ENCODE results near the gene TYW1B.
"Not testable (repeated sequence)": the region's sequence is repeated elsewhere in the genome, so short reads cannot be mapped to it uniquely, and the experiment has no call there.

The TYW1B gene, protein sequence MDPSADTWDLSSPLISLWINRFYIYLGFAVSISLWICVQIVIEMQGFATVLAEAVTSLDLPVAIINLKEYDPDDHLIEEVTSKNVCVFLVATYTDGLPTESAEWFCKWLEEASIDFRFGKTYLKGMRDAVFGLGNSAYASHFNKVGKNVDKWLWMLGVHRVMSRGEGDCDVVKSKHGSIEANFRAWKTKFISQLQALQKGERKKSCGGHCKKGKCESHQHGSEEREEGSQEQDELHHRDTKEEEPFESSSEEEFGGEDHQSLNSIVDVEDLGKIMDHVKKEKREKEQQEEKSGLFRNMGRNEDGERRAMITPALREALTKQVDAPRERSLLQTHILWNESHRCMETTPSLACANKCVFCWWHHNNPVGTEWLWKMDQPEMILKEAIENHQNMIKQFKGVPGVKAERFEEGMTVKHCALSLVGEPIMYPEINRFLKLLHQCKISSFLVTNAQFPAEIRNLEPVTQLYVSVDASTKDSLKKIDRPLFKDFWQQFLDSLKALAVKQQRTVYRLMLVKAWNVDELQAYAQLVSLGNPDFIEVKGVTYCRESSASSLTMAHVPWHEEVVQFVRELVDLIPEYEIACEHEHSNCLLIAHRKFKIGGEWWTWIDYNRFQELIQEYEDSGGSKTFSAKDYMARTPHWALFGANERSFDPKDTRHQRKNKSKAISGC

DNA sequence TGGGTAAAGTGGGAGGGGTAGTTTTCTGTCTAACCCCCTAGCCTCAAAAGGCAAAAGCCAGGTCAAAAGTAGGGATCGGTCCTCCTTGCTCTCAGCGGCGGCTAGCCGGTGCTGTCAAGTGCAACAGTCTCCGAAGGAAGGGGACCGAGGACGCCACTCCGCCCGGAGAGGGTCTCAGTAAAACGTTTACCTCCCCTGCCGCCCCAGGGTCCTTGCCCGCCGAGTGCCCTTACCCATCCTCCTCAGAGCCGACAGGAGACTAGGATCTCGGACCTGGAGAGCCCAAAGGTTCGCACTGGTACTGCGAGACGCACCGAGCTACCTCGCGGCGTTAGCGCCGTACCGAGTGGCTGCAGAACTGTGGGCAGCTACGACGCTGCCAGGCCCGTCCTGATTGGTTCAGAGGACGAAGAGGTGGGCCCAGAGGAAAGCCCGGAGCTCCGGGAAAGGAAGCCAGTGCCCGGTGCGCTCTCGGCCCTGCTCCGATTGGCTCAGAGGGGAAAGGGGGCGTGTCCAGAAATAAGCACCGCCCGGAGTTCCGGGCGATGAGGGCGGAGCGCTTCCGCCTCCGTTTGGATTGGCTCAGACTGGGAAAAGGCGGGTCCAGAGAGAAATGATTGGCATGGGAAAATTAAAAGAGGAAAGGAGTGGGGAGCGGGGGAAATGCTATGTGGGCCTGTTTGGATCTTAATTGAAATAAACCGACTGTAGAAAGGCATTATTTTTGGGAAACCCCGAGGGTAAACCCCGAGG lies at the start of gene TYW1B:
Gene TYW1B, minus strand, starts transcription at position 362 of the 753 bp plus-strand sequence. Its CDS starts 125 bp downstream, at position 237.
- peak; percentile 99 for DNase-seq

DNA sequence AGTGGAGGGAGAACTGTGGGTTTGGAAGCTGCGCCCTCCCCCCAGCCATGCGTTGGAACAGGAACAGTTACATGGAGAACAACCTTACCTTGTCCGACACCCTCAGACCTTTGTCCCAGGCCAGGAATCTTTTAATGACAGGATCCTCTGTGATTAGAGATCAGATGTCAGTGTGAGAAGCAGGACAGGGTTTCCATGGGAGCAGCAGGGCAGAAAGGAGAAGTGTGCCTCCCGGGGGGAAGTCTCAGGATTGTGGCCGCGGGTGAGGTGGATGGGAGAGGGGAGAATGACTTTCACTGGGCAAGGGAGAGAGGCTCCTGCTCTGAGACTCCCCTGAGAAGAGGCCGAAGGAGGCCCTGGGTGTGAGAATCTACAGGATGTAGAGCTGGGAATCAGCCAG lies 39.6 kb upstream of the TYW1B start:
- not testable (repeated sequence) for DNase-seq

DNA sequence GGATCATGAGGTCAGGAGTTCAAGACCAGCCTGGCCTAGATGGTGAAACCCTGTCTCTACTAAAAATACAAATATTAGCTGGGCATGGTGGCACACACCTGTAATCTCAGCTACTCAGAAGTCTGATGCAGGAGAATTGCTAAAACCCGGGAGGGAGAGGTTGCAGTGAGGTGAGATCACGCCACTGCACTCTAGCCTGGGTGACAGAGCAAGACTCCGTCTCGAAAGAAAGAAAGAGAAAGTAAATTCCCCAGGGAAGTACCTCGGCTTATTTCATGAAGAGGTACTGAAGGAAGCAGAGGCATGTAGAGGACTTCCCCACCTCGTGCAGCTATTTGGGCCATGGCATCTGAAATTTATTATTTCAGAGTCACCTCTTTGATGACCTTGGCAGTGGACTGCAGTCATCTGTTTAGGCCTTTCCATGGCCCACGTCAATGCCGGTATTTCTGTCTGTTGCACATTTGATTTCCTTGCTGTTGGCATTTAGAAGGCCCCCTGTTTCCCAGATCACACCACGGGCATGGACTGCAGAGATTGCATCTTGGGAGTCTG lies 30.9 kb upstream of the TYW1B start:
- not testable (repeated sequence) for DNase-seq

DNA sequence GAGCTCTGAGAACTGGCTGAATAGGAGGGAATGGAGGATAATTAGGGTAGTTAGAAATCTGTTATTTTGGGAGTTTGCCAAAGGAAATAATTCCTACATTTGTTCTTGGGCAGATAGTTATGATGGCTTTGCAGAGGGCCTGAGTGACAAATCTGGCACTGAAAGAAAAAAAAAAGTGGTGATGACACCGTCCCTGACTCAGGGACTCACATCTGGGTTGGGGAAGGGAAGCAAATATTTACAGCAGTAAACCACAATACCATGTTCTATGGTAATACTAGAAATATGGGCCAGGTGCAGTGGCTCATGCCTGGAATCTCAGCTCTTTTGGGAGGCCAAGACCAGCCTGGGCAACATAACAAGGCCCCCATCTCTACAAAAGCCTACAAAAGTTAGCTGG lies 29.9 kb upstream of the TYW1B start:
- not testable (repeated sequence) for DNase-seq

DNA sequence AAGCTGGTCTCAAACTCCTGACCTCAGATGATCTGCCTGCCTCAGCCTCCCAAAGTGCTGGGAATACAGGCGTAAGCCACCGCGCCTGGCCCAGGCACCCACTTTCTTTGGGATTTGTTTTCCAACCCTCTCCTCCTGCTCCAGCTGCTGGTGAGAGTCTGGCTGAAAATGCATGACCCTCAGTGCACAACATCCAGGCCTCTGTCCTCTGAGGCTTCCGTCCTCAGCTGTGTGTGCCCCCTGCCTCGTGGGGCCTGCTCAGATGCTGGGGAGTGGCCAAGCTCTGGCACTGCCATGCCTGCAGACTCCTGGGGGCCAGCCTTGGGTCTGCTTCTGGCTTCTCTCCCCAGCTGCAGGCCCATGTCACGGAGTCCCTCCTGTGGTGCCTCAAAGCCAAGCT lies 27.3 kb upstream of the TYW1B start:
- not testable (repeated sequence) for DNase-seq

DNA sequence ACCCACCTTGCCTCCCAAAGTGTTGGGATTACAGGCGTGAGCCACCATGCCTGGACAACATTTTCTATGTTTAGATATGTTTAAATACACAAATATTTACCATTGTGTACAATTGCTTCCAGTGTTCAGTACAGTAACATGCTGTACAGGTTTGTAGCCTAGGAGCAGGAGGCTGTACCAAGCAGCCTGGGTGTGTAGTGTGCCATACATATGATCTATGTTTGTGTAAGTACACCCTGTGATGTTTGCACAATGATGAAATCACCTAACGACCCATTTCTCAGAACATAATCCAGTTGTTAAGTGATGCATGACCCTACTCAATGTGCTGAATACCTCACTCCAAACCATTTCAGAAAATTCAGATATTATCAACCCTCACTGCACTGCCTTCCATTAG lies 24.9 kb upstream of the TYW1B start:
- not testable (repeated sequence) for DNase-seq

DNA sequence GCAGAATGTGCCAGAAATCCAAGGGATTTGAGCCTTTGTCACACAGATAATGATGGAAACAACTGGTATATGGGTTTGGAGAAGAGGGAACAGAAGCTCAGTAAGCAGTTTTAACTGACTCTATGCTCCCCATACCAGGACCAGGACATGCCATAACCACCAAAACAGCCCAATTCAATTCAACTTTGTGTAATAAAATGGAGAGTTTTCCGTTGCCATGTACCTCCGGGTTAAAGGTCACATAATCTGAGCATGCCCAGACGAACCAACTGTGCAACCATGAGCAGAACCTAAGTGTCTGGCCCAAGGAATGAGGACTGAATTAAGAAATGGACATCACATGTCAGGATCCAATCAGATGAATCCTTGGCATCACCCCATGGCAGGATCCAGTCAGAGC lies 22.7 kb upstream of the TYW1B start:
- DNase-seq = not testable (repeated sequence)

DNA sequence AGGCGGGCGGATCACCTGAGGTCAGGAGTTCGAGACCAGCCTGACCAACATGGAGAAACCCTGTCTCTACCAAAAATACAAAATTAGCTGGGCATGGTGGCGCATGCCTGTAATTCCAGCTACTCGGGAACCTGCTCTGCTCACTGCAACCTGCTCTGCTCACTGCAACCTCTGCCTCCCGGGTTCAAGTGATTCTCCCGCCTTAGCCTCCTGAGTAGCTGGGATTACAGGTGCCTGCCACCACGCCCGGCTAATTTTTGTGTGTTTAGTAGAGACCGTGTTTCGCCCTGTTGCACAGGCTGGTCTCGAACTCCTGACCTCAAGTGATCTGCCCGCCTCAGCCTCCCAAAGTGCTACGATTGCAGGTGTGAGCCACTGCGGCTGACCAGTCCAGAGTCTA lies 16.1 kb upstream of the TYW1B start:
- DNase-seq = not testable (repeated sequence)

DNA sequence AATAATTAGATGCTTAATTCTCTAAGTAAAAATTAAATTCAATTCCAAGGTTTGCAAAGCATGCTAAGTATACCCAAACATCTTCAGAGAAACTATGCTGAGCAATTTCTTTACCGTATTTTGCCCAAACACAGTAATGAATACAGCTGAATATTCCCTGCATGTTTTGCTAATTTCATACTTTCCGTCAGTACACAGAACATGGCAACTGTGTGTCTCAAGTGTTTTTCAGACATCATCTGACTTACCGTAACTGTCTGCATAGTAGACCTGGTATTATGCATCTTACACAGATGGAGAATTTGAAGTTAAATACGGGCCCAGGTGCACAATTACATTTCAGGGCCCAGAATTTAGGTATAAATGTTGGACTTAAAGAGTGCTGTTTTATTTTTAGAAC lies 15.2 kb upstream of the TYW1B start:
- DNase-seq = not testable (repeated sequence)

DNA sequence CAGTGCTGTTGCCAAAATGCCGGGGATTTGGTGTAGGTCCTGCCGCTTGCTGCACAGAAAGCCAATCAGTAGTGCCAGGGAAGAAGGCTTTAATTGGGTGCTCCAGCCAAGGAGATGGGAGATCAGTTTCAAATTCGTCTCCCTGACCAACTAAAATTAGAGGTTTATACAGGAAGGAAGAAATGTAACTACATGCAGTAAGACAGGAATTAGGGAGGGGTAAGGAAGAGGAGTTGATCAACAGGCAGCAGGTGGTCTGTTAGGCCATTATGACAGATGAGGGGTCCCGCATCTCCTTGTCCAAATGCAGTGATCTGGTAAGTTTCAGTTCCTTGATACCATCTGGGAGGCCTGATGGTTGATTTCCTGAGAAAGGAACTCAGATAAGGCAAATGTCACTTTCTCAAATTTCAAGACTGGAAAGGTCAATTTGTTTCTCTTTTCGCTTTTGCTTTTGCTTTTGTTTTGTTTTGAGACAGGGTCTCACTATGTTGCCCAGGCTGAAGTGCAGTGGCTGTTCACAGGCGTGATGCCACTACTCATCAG lies 13.0 kb upstream of the TYW1B start:
- not testable (repeated sequence) for DNase-seq

DNA sequence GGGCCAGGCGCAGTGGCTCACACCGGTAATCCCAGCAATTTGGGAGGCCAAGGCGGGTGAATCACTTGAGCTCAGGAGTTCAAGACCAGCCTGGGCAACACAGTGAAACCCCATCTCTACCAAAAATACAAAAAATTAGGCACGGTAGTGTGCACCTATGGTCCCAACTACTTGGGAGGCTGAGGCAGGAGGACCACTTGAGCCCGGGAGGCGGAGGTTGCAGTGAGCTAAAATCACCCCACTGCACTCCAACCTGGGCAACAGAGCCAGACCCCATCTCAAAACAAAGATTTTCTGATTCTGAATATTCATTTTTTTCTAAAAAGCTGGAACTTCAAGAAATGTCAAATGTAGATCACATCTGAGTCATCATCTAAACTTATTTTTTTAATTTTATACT lies 10.3 kb upstream of the TYW1B start:
- not testable (repeated sequence) for DNase-seq

DNA sequence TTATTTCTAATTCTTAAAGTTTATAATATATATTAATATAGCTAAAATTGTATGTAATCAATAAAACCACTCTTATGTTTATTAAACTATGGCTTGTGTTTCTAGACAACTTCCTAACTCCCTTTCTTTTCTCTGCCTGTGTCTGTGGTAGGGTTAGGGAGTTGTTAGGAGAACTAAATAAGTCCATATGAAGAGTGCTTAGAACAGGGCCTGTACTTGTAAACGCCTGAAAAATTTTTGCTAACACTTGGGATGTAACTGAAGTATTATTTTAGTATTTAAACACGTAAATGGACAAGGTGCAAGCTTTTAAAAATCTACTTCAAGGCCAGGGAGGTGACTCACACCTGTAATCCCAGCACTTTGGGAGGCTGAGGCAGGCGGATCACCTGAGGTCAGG lies 9.3 kb upstream of the TYW1B start:
- DNase-seq = not testable (repeated sequence)

DNA sequence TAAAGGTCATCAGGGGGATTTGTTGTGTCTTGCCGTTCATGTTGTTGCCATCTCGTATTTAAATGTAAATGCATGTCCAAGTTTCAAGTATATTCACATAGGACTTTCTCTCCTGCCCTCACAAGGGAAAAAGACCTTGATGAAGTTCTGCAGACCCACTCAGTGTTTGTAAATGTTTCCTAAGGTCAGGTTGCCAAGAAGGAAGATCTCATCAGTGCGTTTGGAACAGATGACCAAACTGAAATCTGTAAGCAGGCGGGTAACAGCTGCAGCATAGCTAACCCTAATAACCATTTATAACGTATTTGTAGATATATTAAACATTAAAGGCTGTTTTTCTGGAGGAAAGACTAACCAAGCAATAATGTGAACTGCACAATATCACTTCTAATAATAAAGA lies 2.6 kb upstream of the TYW1B start:
- DNase-seq = not testable (repeated sequence)

DNA sequence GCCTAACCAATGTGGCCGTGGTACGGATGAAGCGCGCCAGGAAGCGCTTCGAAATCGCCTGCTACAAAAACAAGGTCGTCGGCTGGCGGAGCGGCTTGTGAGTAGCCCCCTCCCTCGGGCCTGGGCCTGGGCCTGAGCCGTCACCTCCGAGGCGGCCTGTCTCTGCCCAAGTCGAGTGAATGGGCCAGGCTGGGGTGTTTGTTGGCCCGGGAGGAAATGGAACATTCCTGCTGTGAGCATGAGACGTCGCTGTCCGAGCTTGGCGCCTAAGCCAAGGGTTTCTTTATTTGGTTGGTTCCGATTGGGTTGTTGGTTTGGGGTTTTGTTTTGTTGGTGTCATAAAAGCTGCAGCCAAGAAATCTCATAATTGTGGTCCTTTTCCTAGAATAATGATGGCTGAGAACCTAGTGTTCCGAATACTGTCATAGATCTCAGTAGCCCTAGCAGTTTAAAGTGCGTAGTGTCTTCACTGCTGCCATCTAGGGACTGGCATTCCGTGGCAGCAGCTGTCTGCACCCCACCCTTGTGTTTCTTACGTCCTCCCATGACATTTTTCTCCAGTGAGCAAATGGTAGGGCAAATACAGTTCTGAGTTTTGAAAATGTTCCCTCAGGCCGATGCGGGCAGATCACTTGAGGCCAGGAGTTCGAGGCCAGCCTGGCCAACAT lies 1.8 kb upstream of the TYW1B start:
- peak; percentile 79 for DNase-seq

DNA sequence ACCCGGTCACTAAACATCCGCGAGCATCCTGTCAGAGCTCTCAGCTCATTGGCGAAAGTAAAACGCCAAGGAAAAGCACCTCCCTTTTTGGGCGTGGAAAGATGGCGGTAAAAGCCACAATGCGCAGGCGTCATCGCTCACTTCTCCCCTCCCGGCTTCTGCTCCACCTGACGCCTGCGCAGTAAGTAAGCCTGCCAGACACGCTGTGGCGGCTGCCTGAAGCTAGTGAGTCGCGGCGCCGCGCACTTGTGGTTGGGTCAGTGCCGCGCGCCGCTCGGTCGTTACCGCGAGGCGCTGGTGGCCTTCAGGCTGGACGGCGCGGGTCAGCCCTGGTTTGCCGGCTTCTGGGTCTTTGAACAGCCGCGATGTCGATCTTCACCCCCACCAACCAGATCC lies 1.3 kb upstream of the TYW1B start:
- peak; percentile 99 for DNase-seq

DNA sequence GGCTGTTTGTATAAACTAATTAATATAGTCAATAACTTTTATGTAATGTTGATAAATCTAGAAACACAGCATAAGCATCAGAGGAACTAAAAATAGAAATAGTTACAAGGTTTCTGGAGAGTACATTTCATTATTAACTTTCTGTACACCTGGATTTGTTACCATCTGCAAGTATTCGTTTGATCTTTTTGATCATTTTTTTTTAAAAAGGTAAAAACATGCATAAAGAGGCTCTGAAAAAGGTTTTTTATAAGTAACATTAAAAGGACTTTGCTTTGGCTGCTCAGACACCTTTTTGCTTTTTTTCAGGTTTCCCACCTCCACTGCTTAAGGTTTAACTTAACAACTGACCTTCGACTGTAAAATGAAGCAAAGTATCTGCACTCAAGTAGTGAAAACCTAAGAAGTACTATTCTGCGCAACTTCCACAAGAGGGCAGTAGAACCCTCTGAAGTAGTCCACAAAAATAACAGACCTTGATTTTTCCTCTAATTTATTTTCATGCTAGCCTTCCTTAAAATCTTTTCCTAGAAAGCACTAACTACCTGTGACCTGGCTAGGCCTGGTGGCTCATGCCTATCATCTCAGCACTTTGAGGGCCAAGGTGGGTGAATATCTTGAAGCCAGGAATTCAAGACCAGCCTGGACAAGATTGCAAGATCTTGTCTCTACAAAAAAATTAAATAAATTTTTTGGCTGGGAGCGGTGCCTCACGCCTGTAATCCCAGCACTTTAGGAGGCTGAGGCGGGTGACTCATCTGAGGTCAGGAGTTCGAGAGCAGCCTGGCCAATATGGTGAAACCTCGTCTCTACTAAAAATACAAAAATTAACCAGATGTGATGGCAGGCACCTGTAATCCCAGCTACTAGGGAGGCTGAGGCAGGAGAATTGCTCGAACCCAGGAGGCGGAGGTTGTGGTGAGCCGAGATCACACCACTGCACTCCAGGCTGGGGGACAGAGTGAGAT lies 4.0 kb downstream of the TYW1B start:
- DNase-seq = peak; percentile 49

DNA sequence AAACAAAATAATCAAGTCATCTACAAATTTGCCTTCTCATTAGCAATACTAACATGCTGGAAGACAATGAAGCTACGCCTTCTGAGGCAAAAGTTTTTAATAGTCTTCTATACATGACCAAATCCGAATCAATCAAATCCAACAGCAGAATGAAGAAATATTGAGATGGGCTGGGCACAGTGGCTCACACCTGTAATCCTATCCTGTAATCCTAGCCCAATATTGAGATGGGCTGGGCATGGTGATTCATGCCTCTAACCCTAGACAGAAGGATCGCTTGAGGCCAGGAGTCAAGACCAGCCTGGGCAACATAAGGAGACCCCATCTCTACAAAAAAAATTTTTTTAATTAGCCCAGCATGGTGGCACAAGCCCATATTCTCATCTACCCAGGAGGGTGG lies 5.5 kb downstream of the TYW1B start:
- DNase-seq = not testable (repeated sequence)

DNA sequence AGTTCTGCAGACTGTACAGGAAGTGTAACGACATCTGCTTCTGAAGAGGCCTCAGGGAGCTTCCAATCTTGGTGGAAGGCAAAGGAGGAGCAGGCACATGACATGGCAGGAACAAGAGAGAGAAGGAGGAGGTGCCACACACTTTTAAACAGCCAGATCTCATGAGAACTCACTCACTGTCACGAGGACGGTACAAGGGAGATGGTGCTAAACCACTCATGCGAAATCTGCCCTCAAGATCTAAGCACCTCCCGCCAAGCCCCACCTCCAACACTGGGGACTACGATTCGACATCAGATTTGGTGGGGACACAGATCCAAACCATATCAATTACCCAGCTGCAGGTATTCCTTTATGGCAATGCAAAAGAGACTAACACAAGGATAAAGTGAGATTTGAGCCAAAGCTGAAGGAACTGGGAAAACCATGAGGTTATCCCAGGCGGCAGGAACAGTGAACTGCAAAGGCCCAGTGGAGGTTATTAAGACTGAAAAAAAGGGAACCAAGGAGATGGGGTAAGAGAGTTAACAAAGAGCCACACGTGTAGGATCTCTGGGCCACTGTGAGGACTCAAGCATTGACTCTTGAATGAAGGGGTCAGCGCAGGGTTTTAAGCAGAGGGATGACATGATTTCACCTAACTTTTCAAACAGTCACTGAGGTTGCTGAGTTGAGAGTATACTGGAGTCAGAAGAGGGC lies 9.2 kb downstream of the TYW1B start:
- DNase-seq = not testable (repeated sequence)

DNA sequence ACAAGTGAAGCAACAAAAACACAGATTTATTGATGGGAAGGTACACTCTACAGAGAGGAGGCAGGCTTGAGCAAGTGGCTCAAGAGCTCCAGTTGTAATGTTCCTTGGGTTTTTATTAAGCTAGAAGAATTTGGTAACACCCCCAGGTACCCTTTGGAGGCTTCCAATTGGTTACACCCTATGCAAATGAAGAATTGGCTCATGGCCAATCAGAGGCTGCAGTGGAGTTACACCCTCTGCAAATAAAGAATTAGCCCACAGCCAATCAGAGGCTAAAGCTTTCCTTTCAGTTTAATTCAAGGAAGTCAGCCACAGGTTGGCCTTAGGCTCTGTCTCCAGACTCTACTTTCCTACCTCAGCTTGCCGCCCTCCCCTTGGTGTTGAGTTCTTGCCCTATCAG lies 10.3 kb downstream of the TYW1B start:
- DNase-seq = not testable (repeated sequence)

Data from CD4-positive, alpha-beta T cell treated with Interleukin-17A for 1 hour (primary cell).